Activated naive CD4-positive, alpha-beta T cell treated with Interleukin-2 at 50 U/mL for 16 hours (primary cell): Measurements from ENCODE around the gene TMPRSS9.
"Not testable (repeated sequence)": the region's sequence is repeated elsewhere in the genome, so short reads cannot be mapped to it uniquely, and the experiment has no call there.

Source experiments
- DNase-seq: peaks from one replicate; pipeline ENCODE4 v3.0.0-alpha.2; 2020

TMPRSS9 gene

DNA sequence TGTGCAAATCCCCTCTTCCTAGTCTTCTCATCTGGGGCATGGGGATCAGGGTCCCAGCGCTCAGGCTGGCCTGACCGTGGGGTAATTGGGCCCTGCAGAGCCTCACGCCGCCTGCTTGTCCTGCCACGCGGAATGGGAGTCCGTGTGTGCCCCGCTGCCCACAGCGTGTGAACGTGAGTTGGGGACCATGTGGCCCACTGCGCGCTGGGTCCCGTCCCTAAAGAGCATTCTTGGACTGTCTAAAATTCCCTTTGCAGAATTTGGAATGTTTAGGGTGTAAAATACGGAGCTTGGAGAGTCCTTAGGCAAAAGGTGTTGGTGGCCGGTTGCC lies 2.9 kb downstream of the TMPRSS9 start:
- DNase-seq = no peak

DNA sequence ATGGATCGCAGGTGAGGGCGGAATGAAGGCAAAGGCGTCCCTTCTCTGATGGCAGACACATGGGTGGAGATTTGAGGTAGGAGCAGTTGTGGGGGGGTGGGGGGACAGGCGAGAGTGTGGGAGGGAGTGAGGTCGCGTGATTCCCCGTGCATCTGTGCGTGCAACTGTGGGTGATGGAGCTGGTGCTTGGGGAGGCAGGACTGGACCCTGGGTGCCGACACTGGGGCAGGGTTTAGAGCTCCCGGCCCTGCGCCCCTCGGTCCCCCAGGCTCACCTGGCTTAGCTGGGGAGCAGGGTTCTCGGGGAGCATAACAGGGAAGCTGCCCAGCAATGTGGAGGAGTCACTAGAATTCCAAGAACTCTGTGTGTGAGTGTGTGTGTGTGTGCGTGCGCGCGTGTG lies 3.4 kb downstream of the TMPRSS9 start:
- DNase-seq = no peak

DNA sequence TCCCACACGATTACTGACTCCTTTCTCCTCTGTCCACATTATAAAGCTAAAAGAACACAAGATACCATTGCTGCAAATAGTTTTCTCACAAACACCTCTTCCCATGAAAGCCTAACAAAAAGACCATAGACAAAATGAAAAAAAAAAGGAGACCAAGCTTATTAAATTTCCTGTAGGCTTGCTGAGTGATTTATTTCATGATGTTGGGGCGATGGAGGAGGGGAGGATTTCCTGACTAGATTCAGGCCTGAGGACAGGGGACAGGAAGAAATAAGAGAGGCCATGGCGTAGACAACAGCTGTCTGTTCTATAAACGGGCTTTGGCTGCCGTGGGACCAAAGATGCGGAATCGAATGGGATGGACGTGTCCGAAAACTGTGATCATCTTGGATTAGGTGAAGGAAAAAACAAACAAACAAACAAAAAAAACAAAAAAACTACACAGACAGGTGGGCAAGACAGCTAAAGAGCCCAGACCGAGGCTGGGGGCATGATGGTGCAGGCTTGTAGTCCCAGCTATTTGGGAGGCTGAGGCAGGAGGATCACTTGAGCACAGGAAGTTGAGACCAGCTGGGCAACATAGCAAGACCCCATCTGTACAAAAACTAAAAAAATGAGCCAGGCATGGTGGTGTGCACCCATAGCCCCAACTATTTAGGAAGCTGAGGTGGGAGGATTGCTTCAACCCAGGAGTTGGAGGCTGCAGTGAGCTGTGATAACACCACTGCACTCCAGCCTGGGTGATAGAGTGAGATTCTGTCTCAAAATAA lies 5.3 kb downstream of the TMPRSS9 start:
- DNase-seq = no peak

DNA sequence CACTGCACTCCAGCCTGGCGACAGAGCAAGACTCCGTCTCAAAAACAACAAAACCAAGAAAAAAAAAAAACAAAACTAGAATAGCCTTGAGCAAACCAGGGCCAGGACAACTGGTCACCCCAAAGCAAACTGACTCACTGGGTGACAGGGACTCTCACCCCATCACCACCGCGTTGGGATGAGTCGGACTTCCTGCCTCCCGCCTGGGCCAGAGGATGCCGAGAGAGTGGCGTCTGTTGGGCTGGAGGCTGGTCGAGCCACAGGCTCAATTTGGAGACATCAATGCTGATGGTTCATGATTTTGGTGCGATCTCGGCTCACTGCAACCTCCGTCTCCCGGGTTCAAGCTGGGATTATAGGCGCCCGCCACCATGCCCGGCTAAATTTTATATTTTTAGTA lies 11.6 kb downstream of the TMPRSS9 start:
- no peak for DNase-seq

DNA sequence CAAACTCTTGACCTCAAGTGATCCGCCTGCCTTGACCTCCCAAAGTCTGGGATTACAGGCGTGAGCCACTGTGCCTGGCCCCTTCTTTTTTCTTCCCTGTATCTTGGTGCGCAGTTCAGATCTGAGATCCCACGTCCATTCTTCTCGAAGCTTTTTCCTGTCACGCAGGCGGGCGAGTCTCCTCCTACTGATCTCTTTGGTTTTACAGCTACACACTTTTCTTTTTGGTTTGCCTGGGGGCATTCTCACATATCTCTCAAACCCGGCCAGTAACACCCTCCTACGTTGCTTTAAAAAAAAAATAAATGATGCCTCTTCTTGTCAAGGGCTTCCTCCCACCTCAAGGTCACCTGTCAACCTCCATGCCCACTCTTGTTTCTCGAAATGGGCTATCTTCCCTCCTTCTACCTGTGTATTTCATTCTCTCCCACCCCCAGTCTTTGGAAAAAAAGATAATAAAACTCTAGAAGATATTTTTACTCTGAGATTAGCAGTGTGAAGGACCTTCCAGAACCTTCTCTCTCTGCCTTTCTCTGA lies 12.1 kb downstream of the TMPRSS9 start:
- DNase-seq = no peak

DNA sequence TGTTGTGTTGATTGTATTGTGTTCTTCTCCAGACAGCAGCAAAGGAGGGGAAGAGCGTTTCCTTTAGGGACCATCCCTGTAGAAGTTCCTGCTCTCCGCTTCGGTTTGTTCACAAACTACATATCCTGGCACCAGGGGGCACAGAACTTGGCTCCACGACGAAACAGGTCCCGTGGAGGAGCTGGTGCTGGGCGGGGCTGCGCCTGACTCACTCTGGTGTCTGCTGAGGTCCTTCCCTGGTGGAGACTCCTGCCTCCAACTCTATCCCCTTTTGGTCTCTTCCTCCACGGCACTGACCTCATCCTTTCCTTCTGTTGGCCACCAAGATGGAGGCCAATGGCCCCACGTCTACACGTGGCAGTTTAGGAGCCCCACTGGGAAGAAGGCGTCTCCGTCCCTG lies 14.7 kb downstream of the TMPRSS9 start:
- no peak for DNase-seq

DNA sequence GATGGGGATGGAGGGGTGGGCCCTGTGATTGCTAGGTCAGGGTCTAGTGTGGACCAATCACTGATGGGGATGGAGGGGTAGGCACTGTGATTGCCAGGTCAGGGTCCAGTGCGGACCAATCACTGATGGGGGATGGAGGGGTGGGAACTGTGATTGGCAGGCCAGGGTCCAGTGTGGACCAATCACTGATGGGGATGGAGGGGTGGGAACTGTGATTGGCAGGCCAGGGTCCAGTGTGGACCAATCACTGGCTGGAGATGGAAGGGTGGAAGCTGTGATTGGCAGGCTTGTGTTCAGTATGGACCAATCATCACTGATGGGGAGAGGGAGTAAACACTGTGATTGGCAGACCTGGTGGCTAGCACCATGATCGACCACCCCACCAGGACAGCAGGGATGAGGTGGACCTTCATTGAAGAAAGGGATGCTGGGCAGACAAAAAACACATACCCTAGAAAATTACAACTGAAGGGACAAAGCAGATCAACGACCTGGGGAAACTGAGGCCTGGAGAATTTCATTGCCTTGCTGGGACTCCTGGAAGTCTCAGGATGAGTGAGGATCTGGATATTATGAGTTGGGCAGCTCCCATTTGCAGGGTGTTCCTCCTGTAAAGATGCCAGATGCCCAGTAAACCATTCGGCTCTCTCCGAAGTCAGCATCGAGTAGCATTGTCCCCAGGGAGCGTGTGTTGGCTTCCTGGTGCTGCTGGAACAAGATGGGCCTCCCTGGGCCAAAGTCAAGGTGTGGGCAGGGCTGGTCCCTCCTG lies 15.5 kb downstream of the TMPRSS9 start:
- DNase-seq = no peak

DNA sequence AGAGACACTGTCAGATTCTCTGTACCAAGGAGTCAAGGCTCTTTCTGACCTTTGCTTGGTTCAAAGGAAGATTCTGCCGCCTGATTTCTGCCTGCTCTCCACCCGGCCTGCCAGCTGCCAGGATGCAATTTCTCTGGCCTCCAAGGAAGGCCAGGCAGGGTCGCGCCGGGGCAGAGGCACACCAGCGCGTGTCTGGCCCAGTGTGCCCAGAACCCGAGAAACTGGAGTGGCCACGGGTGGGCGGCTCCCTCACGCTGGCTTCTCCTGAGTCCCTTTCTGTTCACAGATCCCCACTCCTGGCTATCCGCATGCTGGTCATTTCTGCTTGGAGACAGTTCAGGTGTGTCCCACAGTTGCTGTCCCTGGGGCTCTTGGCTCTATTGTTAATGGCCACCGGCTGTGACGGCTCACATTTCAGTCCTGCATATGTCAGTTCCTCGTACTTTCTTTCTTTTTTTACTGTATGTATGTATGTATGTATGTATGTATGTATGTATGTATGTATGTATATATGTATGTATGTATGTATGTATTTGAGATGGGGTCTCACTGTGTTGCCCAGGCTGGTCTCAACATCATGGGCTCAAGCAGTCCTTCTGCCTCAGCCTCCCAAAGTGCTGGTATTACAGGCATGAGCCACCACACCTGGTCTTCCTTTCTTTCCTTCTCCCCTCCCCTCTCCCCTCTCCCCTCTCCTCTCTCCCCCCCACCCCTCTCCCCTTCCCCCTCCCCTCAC lies 16.9 kb downstream of the TMPRSS9 start:
- DNase-seq = no peak

DNA sequence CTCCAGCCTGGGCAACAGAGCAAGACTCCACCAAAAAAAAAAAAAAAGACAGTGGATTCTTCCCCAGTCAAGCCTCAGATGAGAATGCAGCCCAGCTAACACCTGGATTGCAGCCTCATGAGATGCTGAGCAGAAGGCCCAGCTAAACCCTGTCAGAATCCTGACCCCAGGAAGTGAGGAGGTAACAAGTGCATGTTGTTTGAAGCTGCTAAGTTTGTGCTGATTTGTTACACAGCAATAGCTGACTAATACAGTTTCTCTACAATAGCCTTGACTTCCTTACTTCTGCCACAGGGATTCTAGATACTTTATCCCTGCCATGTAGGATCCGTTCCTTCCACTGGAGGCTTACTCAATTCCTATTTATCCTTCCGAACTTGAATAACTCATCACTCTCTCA lies 20.5 kb downstream of the TMPRSS9 start:
- no peak for DNase-seq

DNA sequence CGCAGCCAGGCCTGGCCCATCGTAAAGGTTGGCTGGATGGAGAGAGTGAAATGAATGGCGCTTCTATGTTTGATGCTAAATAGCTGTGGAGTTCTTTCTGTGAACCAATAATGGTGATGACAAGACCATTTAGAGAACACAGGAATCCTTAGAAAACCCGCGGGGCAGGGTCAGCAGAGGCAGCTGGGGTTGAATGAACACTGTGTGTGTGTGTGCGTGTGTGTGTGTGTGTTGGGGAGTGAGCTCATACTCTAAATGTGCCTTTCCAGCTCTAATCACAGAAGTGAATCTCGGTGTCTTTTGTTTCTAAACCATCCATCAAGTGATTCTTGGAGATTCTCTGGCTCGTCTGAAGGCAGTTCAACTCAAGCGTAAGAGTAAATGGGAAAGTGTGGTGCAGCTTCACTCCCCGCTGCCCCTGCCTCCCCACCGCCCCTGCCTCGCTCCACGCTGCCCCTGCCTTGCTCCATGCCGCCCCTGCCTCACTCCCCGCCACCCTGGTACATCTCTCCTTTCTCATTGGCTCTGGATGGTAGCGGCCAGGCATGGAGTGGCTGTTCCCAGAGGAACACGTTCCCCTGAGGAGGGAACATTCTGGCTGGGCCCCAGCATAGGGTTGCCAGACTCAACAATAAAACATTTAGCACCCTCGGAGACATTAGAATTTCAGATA lies 21.2 kb downstream of the TMPRSS9 start:
- DNase-seq = no peak

DNA sequence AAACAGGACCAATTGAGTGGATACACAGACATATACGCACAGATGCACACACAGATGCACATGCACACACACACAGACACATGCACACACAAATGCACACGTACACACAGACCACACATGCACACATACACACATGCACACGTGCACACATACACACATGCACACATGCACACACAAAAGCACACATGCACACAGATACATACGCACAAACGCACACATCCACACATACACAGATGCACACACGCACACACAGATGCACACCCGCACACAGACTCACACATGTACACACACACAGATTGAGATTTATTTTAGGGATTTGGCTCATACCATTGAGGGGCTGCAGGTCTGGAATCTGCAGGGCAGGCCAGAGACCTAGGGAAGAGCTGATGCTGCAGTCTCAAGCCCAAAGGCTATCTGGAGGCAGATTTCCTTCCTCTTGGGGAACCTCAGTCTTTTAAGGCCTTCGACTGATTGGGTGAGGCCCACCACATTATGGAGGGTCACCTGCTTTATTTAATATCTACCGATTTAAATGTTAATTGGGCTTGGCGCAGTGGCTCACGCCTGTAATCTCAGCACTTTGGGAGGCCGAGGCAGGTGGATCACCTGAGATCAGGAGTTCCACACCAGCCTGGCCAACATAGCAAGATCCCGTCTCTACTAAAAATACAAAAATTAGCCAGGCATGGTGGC lies 22.6 kb downstream of the TMPRSS9 start:
- no peak for DNase-seq

DNA sequence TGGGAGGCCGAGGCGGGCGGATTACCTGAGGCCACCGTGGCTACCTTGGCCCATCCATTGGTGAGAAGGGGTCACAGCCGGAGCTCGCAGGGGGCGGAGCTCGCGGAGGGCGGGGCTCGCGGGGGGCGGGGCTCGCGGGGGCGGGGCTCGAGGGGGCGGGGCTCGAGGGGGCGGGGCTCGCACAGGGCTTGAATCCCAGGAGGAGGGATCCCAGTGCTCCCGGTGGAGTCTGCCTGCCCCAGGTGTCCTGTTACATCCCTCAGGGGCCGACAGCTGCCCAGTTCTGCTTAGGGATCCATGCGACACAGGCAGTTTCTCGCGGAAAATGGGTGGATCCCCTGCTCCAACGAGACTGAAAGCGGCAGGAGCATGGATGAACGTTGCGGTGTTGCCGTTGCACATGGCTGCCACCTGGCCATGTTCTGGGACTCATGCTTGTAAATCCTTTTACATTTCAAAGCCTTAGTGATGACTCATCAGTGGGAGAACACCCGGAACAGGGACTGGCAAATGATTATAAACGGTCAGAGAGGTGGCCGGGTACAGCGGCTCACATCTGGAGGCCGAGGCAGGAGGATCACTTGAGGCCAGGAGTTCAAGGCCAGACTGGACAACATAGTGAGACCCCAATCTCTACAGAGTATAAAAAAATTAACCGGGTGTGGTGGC lies 25.1 kb downstream of the TMPRSS9 start:
- DNase-seq = peak; percentile 4

DNA sequence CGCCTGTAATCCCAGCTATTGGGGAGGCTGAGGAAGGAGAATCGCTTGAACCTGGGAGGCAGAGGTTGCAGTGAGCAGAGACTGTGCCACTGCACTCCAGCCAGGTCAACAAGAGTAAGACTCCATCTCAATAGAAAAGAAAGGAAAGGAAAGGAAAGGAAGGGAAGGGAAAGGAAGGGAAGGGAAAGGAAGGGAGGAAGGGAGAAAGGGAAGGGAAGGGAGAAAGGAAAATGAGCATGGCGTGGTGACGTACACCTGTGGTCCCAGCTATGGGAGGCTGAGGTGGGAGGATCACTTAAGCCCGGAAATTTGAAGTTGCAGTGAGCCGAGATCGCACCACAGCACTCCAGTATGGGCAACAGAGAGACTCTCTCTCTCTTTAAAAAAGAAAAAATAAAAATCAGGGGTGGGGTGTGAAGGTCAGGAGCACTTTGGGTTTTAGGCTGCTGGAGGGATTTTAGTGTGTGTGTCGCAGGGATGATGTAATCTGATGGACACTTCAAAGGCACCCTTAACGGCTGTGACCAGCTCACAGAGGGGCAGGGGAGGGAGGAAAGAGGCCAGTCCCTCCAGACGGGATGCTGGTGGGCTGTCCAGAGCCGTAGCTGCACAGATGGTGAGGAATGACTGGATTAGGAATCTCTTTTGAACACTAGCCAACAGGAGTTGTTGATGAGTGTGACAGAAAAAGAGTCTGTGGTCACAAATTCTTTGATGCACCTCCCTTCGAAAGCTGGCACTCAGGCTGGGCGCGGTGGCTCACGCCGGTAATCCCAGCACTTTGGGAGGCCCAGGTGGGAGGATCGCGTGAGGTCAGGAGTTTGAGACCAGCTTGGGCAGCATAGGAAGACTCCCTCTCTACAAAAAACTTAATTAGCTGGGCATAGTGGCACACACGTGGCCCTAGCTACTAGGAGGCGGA lies 27.6 kb downstream of the TMPRSS9 start:
- DNase-seq = no peak

DNA sequence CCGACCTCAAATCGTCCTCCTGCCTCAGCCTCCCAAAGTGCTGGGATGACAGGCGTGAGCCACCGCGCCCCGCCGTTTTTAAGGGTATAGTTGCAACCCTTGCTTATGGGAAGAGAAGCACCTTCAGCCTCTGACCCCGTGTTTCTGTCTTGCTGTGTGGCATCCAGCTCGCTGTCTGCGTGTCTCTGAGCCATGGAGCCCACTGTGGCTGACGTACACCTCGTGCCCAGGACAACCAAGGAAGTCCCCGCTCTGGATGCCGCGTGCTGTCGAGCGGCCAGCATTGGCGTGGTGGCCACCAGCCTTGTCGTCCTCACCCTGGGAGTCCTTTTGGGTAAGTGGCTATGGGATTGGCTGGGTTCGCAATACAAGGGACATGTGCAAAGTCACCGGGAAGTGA lies 29.5 kb downstream of the TMPRSS9 start:
- DNase-seq = no peak

DNA sequence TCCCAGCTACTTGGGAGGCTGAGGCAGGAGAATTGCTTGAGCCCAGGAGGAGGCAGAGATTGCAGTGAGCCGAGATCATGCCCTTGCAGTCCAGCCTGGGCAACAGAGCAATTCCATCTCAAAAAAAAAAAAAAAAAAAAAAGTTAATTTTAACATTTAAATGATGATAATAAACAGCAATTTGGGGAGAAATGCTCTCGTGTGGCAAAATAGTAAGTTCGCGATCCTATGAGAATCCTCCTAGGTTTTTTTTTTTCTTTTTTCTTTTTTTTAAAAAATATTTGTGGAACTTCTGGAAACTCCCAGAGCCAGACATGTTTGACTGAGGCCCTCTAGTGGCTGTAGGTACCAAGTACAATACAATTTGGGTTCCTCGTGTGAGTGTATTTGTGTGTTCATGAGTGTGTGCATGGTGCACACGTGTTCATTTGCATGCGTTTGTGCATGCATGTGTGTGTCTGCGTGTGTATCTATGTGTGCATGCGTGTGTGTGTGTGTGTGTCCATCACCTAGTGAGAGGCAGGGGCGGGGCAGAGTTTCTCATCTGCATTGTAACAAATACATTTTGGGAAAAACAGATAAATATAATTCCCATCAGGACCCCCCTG lies 31.2 kb downstream of the TMPRSS9 start:
- peak; percentile 35 for DNase-seq

DNA sequence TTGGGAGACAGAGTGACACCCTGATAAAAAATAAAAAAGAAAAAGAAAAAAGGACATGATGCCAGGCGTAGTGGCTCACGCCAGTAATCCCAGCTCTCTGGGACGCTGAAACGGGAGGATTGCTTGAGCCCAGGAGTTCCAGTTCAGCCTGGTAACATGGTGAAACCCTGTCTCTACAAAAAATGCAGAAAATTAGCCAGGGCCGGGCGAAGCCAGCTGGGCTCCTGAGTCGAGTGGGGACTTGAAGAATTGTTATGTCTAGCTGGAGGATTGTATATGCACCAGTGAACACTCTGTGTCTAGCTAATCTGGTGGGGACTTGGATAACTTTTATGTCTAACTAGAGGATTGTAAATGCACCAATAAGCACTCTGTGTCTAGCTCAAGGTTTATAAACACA lies 32.3 kb downstream of the TMPRSS9 start:
- no peak for DNase-seq

DNA sequence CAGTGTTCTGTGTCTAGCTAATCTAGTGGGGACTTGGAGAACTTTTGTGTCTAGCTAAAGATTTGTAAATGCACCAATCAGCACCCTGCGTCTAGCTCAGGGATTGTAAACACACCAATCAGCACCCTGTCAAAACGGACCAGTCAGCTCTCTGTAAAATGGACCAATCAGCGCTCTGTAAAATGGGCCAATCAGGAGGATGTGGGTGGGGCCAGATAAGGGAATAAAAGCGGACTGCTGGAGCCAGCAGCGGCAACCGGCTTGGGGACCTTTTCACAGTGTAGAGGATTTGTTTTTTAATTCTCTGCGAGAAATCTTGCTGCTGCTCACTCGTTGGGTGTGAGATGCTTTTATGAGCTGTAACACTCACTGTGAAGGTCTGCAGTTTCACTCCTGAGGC lies 32.8 kb downstream of the TMPRSS9 start:
- not testable (repeated sequence) for DNase-seq

DNA sequence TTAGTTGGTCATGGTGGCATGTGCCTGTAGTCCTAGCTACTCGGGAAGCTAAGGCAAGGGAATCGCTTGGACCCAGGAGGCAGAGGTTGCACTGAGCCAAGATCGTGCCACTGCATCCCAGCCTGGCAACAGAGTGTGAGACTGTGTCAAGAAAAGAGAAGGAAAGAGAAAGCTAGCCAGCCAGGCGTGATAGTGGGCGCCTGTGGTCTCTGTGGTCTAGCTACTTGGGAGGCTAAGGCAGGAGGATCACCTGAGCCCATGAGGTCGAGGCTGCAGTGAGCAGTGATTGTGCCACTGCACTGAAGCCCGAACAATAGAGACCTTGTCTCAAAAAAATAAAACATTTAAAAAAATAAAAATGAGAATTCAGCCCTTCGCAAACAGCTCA lies 34.0 kb downstream of the TMPRSS9 start:
- no peak for DNase-seq

DNA sequence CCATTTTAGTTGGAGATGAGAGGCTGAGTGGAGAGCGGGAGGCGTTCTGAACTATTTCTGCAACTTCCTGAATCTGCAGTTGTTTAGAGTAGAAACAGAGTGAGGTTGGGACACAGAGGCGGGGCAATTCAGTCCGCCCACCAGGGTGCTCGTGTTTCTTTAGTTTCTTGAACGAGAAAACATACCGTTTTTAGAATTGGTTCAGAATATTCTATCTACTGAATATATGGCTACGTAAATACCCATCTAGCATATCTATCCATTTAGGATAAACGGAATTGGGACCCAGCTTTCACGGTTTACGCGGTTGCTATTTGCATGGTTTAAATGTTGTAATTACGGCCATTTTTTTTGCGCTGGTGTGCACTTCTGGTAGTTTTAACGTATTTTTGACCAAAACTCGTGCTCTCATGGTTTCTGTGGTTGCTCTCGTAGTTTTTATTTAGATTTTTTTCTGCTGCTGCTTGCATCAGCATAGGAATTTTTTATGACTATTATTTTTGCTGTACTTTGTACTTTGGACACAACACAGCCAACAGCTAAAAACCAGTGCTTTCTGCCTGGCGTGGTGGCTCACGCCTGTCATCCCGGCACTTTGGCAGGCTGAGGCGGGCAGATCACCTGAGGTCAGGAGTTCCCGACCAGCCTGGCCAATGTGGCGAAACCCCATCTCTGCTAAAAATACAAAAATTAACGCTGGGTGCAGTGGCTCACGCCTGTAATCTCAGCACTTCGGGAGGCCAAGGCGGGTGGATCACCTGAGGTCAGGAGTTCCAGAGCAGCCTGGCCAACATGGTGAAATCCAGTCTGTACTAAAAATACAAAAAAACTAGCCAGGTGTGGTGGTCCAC lies 34.6 kb downstream of the TMPRSS9 start:
- DNase-seq = no peak
